ENCODE data around the gene SAMD8.
"Not testable (repeated sequence)": the region's sequence is repeated elsewhere in the genome, so short reads cannot be mapped to it uniquely, and the experiment has no call there.

The SAMD8 gene

GRCh38 chr10:75117995-75118394, 6.5 kb downstream of the SAMD8 start:
- no peak for DNase-seq (ENCODE audit: low read depth)
- no peak overlapping the region for H3K4me3 ChIP-seq (ENCODE audit: low read length)
- TF ChIP-seq CTCF (IDR thresholded peaks at IDR 0.05; ENCODE audit: insufficient read depth, low read depth, low read length, missing control alignments) = no peak

GRCh38 chr10:75119444-75120066, 8.1 kb downstream of the SAMD8 start:
- H3K4me3 ChIP-seq (ENCODE audit: low read length); DNase-seq (ENCODE audit: low read depth): not testable (repeated sequence)

- no peak for TF ChIP-seq CTCF (IDR thresholded peaks at IDR 0.05; ENCODE audit: insufficient read depth, low read depth, low read length, missing control alignments)
- no peak for DNase-seq (ENCODE audit: low read depth)
- H3K4me3 ChIP-seq (ENCODE audit: low read length) = no peak overlapping the region
Measured at GRCh38 chr10:75121322-75121721, 9.9 kb downstream of the SAMD8 start.

- TF ChIP-seq CTCF (IDR thresholded peaks at IDR 0.05; ENCODE audit: insufficient read depth, low read depth, low read length, missing control alignments) = no peak
- no peak for DNase-seq (ENCODE audit: low read depth)
- H3K4me3 ChIP-seq (ENCODE audit: low read length) = no peak overlapping the region
Measured at GRCh38 chr10:75122505-75122904, 11.0 kb downstream of the SAMD8 start.

GRCh38 chr10:75123088-75123682, 11.7 kb downstream of the SAMD8 start:
- no peak for TF ChIP-seq CTCF (IDR thresholded peaks at IDR 0.05; ENCODE audit: insufficient read depth, low read depth, low read length, missing control alignments)
- H3K4me3 ChIP-seq (ENCODE audit: low read length) = no peak overlapping the region
- no peak for DNase-seq (ENCODE audit: low read depth)

- H3K4me3 ChIP-seq (ENCODE audit: low read length) = no peak overlapping the region
- DNase-seq (ENCODE audit: low read depth) = peak; percentile 75
- no peak for TF ChIP-seq CTCF (IDR thresholded peaks at IDR 0.05; ENCODE audit: insufficient read depth, low read depth, low read length, missing control alignments)
Measured at GRCh38 chr10:75126277-75126676, 14.8 kb downstream of the SAMD8 start.

GRCh38 chr10:75127471-75127870, 16.0 kb downstream of the SAMD8 start:
- H3K4me3 ChIP-seq (ENCODE audit: low read length) = no peak overlapping the region
- TF ChIP-seq CTCF (IDR thresholded peaks at IDR 0.05; ENCODE audit: insufficient read depth, low read depth, low read length, missing control alignments) = no peak
- DNase-seq (ENCODE audit: low read depth) = peak; percentile 11

- H3K4me3 ChIP-seq (ENCODE audit: low read length); DNase-seq (ENCODE audit: low read depth): not testable (repeated sequence)
Measured at GRCh38 chr10:75128985-75129384, 17.5 kb downstream of the SAMD8 start.

Data from epithelial cell of esophagus (primary cell).